ENCODE measurements around the gene KCNJ6.

KCNJ6 gene

GRCh38 chr21:37575580-37575979, 340.7 kb downstream of the KCNJ6 start:
- H3K36me3 ChIP-seq (replicated peaks): no peaks in the 10 kb centered on the region
- in situ Hi-C loops (cut with HindIII; ENCODE audit: low pct_ligation_motif_present, low sequenced_read_pairs): no loop called here
- no peak for TF ChIP-seq CTCF (IDR thresholded peaks at IDR 0.05; ENCODE audit: low read depth, low read length, missing control alignments)
- H3K27me3 ChIP-seq (replicated peaks): no peaks in the 10 kb centered on the region
- H3K4me3 ChIP-seq (ENCODE audit: low read depth, low read length): no peak overlapping the region
- DNase-seq: no peak
- no peak overlapping the region for H3K27ac ChIP-seq

- no peak overlapping the region for H3K4me3 ChIP-seq (ENCODE audit: low read depth, low read length)
- in situ Hi-C loops (cut with HindIII; ENCODE audit: low pct_ligation_motif_present, low sequenced_read_pairs): no loop called here
- no peak overlapping the region for H3K27ac ChIP-seq
- no peak for DNase-seq
- no peak for TF ChIP-seq CTCF (IDR thresholded peaks at IDR 0.05; ENCODE audit: low read depth, low read length, missing control alignments)
- no peaks in the 10 kb centered on the region for H3K27me3 ChIP-seq (replicated peaks)
- H3K36me3 ChIP-seq (replicated peaks): no peaks in the 10 kb centered on the region
These were observed 341.5 kb downstream of the KCNJ6 start for GRCh38 chr21:37574751-37575150.

GRCh38 chr21:37574316-37574715, 341.9 kb downstream of the KCNJ6 start:
- DNase-seq: no peak
- no peak overlapping the region for H3K4me3 ChIP-seq (ENCODE audit: low read depth, low read length)
- no peaks in the 10 kb centered on the region for H3K27me3 ChIP-seq (replicated peaks)
- H3K36me3 ChIP-seq (replicated peaks): no peaks in the 10 kb centered on the region
- in situ Hi-C loops (cut with HindIII; ENCODE audit: low pct_ligation_motif_present, low sequenced_read_pairs): no loop called here
- no peak for TF ChIP-seq CTCF (IDR thresholded peaks at IDR 0.05; ENCODE audit: low read depth, low read length, missing control alignments)
- H3K27ac ChIP-seq: no peak overlapping the region

GRCh38 chr21:37571442-37571841, 344.8 kb downstream of the KCNJ6 start:
- DNase-seq: no peak
- H3K27ac ChIP-seq: no peak overlapping the region
- H3K36me3 ChIP-seq (replicated peaks): no peaks in the 10 kb centered on the region
- H3K27me3 ChIP-seq (replicated peaks): no peaks in the 10 kb centered on the region
- no peak for TF ChIP-seq CTCF (IDR thresholded peaks at IDR 0.05; ENCODE audit: low read depth, low read length, missing control alignments)
- H3K4me3 ChIP-seq (ENCODE audit: low read depth, low read length): no peak overlapping the region
- in situ Hi-C loops (cut with HindIII; ENCODE audit: low pct_ligation_motif_present, low sequenced_read_pairs): no loop called here

- no peaks in the 10 kb centered on the region for H3K27me3 ChIP-seq (replicated peaks)
- in situ Hi-C loops (cut with HindIII; ENCODE audit: low pct_ligation_motif_present, low sequenced_read_pairs): no loop called here
- no peak for DNase-seq
- no peaks in the 10 kb centered on the region for H3K36me3 ChIP-seq (replicated peaks)
- H3K27ac ChIP-seq: no peak overlapping the region
- TF ChIP-seq CTCF (IDR thresholded peaks at IDR 0.05; ENCODE audit: low read depth, low read length, missing control alignments): no peak
- no peak overlapping the region for H3K4me3 ChIP-seq (ENCODE audit: low read depth, low read length)
These were observed 347.3 kb downstream of the KCNJ6 start for GRCh38 chr21:37568916-37569315.

- no peaks in the 10 kb centered on the region for H3K36me3 ChIP-seq (replicated peaks)
- H3K27me3 ChIP-seq (replicated peaks): no peaks in the 10 kb centered on the region
- DNase-seq: no peak
- in situ Hi-C loops (cut with HindIII; ENCODE audit: low pct_ligation_motif_present, low sequenced_read_pairs): no loop called here
- H3K27ac ChIP-seq: no peak overlapping the region
- H3K4me3 ChIP-seq (ENCODE audit: low read depth, low read length): no peak overlapping the region
- TF ChIP-seq CTCF (IDR thresholded peaks at IDR 0.05; ENCODE audit: low read depth, low read length, missing control alignments): no peak
These were observed 347.8 kb downstream of the KCNJ6 start for GRCh38 chr21:37568415-37568814.
